GM13977 (cell line): ENCODE data around the gene PDRG1.

Source experiments
- DNase-seq: peaks from one replicate; pipeline ENCODE4 v3.0.0; 2012; ENCODE audit warnings: low spot score
- in situ Hi-C: fragments of 300-500 bp; cut with MboI; formaldehyde crosslinking; loops from one replicate; pipeline ENCODE4 v1.12.0; 2022; ENCODE audit warnings: low sequenced_read_pairs, low pct_unique_long_range_greater_than_20kb, mixed read lengths, inconsistent platforms; ENCODE audit not compliant: unreplicated experiment
- TF ChIP-seq, protein P1 (sequence below): IDR thresholded peaks from 2 replicates; pipeline ENCODE4 v1.5.1; 2012; ENCODE audit warnings: mild to moderate bottlenecking, control low read depth; ENCODE audit not compliant: insufficient read depth; ENCODE audit errors: extremely low read depth, missing control alignments

PDRG1 gene

DNA sequence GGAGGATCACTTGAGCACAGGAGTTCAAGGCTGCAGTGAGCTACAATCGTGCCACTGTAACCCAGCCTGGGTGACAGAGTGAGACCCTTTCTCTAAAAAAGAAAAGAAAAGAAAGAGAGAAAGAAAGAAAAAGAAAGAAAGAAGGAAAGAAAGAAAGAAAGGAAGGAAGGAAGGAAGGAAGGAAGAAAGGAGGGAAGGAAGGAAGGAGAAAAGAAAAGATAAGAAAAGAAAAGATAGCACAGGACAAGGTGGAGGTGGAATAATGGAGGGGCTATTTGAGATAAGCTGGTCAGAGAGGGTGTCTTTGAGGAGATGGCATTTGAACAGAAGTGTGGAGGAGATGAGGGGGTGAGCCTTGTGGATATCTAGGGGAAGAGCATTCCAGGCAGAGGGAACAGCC lies 2.7 kb upstream of the PDRG1 start:
- TF ChIP-seq, protein P1, sequence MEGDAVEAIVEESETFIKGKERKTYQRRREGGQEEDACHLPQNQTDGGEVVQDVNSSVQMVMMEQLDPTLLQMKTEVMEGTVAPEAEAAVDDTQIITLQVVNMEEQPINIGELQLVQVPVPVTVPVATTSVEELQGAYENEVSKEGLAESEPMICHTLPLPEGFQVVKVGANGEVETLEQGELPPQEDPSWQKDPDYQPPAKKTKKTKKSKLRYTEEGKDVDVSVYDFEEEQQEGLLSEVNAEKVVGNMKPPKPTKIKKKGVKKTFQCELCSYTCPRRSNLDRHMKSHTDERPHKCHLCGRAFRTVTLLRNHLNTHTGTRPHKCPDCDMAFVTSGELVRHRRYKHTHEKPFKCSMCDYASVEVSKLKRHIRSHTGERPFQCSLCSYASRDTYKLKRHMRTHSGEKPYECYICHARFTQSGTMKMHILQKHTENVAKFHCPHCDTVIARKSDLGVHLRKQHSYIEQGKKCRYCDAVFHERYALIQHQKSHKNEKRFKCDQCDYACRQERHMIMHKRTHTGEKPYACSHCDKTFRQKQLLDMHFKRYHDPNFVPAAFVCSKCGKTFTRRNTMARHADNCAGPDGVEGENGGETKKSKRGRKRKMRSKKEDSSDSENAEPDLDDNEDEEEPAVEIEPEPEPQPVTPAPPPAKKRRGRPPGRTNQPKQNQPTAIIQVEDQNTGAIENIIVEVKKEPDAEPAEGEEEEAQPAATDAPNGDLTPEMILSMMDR = no peak
- DNase-seq = no peak
- in situ Hi-C loops = no loop called here

- in situ Hi-C loops = no loop called here
- DNase-seq = no peak
- TF ChIP-seq, protein P1 = no peak
These were observed 1.8 kb upstream of the PDRG1 start for GRCh38 chr20:31953556-31954148.

- in situ Hi-C loops = no loop called here
- DNase-seq = no peak
- TF ChIP-seq, protein P1 = no peak
These were observed 680 bp downstream of the PDRG1 start for GRCh38 chr20:31951203-31951529.

DNA sequence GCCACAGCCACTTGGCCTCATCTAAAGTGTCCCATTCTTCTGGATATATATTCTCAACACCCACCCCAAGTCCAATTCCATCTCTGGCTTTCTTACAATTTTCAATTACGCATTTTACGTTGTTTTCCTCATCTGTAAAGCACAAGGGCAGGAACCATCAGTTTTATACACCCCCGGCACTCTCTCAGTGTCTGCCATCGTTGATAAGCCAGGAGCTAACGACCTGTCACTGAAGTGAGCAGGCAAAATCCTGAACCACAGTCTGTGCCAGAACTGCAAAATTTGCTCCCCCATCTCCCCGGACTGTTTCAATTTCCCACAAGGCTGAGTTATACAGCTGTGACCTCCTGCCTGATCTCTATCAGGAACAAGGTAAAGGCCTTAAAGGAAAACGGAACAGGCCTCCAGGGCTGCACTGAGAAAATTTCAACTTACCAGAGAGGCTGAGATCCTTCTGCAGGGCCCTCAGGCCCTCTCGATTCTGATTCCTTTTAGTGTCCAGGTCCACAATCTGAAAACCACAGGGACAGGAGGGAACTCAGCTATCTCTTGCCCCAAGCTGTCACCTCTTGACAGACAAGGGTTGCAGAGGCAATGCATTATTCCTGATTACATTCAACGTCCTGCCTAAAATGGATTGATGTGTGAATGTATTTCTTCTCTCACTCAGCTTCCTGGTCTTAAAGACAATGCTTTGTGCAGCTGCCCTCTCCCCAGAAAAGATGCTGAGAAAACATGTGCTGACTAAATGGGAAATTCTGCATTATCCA lies 1.8 kb downstream of the PDRG1 start:
- no peak for DNase-seq
- in situ Hi-C loops = no loop called here
- TF ChIP-seq, protein P1 = no peak

GRCh38 chr20:31948008-31948407 lies 3.8 kb downstream of the PDRG1 start:
- in situ Hi-C loops = no loop called here
- DNase-seq = no peak
- TF ChIP-seq, protein P1 = no peak

DNA sequence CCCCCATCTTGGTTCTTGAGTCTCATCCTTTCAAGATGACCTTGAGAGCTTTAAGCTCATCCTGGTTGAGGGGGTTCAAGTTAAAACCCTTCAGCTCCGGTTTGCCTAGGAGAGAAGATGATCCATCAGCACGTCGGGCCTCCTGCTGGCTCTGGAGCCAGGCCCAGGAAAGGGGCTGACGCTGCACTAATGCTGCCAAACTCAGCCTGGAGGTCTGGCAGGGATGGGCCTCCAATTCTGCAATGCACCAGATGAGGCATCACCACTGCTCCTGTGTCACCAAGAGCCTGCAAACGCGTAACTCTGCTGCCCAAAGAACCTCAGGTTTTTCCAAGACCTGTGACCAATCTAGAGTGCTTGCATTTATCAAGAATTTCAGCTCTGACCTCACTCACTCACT lies 6.1 kb downstream of the PDRG1 start:
- TF ChIP-seq, protein P1 = no peak
- no peak for DNase-seq
- in situ Hi-C loops = no loop called here
